ENCODE results near the gene MYO5B. TPM values are rescaled to one million over a fixed set of nuclear protein-coding genes. Genes with fewer than 3 reads are reported as not detected.

MYO5B gene
- total RNA-seq, 1 donor from 2014 or later = 114 TPM

- Histone ChIP-seq H3K27me3 (ENCODE audit: control insufficient read depth, insufficient read depth, low read length) (no peaks in the 10 kb centered on the region), H3K4me3 (ENCODE audit: low read depth, low read length) (no peak overlapping the region), H3K36me3 (ENCODE audit: control insufficient read depth, insufficient read depth, low read length) (no peaks in the 10 kb centered on the region)
- TF ChIP-seq CTCF (IDR thresholded peaks at IDR 0.05; ENCODE audit: insufficient read depth, low read length, poor library complexity, severe bottlenecking) = no peak
- DNase-seq (ENCODE audit: low read depth) = no peak
Measured at GRCh38 chr18:50071397-50071796, 123.5 kb downstream of the MYO5B start.

GRCh38 chr18:50069422-50069821, 125.5 kb downstream of the MYO5B start:
- no peaks in the 10 kb centered on the region for H3K36me3 ChIP-seq (ENCODE audit: control insufficient read depth, insufficient read depth, low read length)
- no peak for DNase-seq (ENCODE audit: low read depth)
- no peak overlapping the region for H3K4me3 ChIP-seq (ENCODE audit: low read depth, low read length)
- no peaks in the 10 kb centered on the region for H3K27me3 ChIP-seq (ENCODE audit: control insufficient read depth, insufficient read depth, low read length)
- TF ChIP-seq CTCF (IDR thresholded peaks at IDR 0.05; ENCODE audit: insufficient read depth, low read length, poor library complexity, severe bottlenecking) = no peak

- Histone ChIP-seq H3K36me3 (ENCODE audit: control insufficient read depth, insufficient read depth, low read length) (no peaks in the 10 kb centered on the region), H3K4me3 (ENCODE audit: low read depth, low read length) (no peak overlapping the region), H3K27me3 (ENCODE audit: control insufficient read depth, insufficient read depth, low read length) (no peaks in the 10 kb centered on the region)
- TF ChIP-seq CTCF (IDR thresholded peaks at IDR 0.05; ENCODE audit: insufficient read depth, low read length, poor library complexity, severe bottlenecking) = no peak
- DNase-seq (ENCODE audit: low read depth) = no peak
Measured at GRCh38 chr18:50065527-50065926, 129.4 kb downstream of the MYO5B start.

- Histone ChIP-seq H3K4me3 (ENCODE audit: low read depth, low read length) (no peak overlapping the region), H3K36me3 (ENCODE audit: control insufficient read depth, insufficient read depth, low read length) (no peaks in the 10 kb centered on the region), H3K27me3 (ENCODE audit: control insufficient read depth, insufficient read depth, low read length) (no peaks in the 10 kb centered on the region)
- no peak for TF ChIP-seq CTCF (IDR thresholded peaks at IDR 0.05; ENCODE audit: insufficient read depth, low read length, poor library complexity, severe bottlenecking)
- no peak for DNase-seq (ENCODE audit: low read depth)
Measured at GRCh38 chr18:50065039-50065438, 129.9 kb downstream of the MYO5B start.

- DNase-seq (ENCODE audit: low read depth) = no peak
- TF ChIP-seq CTCF (IDR thresholded peaks at IDR 0.05; ENCODE audit: insufficient read depth, low read length, poor library complexity, severe bottlenecking) = no peak
- Histone ChIP-seq H3K27me3 (ENCODE audit: control insufficient read depth, insufficient read depth, low read length) (no peaks in the 10 kb centered on the region), H3K4me3 (ENCODE audit: low read depth, low read length) (no peak overlapping the region), H3K36me3 (ENCODE audit: control insufficient read depth, insufficient read depth, low read length) (no peaks in the 10 kb centered on the region)
Measured at GRCh38 chr18:50061876-50062517, 132.9 kb downstream of the MYO5B start.

GRCh38 chr18:50060822-50061221, 134.1 kb downstream of the MYO5B start:
- no peak for TF ChIP-seq CTCF (IDR thresholded peaks at IDR 0.05; ENCODE audit: insufficient read depth, low read length, poor library complexity, severe bottlenecking)
- no peaks in the 10 kb centered on the region for H3K27me3 ChIP-seq (ENCODE audit: control insufficient read depth, insufficient read depth, low read length)
- no peak for DNase-seq (ENCODE audit: low read depth)
- no peaks in the 10 kb centered on the region for H3K36me3 ChIP-seq (ENCODE audit: control insufficient read depth, insufficient read depth, low read length)
- no peak overlapping the region for H3K4me3 ChIP-seq (ENCODE audit: low read depth, low read length)
